GM10847 (cell line): ENCODE measurements around the gene RCAN2.

ENCODE experiments used
- POLR2A ChIP-seq: IDR thresholded peaks from 2 replicates; pipeline ENCODE4 v1.6.1; 2011; ENCODE audit not compliant: insufficient read length; ENCODE audit errors: extremely low read depth

RCAN2 gene

DNA sequence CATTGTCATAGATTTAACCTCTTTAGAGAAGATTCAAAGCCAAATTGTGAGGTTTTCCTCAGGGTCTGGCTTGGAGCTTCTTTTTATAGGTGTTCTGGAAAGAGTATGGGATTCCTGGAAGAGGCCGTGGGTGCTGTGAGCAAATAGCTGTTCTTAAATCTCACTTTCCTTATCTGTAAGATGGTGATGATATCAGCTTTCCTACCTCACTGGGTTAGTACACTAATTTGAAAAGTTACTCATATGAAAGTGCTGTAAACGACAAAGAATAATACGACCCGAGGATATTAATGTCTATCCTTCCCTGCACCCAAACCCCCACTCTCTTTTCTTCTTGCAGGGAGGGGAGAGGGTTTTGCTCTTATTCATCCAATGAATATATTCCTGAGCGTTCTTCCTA lies 203.6 kb downstream of the RCAN2 start:
- no peak for TF ChIP-seq POLR2A

DNA sequence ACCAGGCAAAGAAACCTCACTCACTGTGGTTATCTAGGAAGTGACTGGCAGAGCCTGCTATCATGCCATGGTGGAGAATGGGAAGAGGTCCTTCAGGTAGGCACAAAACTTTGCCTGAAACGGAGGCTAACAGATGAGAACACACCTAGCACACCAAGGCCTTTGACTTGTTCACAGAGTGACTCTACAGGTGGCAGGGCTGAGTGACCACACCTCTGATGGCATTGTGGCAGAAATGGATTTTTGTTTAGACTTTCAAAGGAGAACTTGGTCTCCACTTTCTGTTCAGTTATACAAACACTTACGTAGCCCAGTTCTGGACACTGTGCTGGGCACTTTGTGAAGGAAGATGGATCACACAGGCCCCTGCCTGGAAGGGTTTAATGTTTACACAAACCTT lies 204.2 kb downstream of the RCAN2 start:
- no peak for TF ChIP-seq POLR2A

DNA sequence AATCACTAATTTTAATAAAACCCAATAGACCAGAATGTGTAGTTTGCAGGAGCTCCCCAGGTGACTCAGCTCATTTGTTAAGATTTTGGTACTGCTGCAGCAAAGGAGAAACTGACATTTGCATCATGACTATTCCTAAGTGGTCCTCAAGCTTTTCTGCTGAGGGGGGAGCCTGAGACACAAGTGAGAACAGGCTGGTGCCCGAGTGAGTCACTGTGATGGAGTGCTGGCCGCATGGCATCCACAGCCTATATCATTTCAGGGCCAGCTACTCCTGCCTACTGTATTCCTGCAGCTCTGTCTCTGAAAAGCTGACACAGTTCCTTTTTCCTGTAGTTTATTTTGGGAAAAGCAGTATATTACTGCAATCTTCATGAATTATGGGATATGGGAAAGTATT lies 206.8 kb downstream of the RCAN2 start:
- TF ChIP-seq POLR2A, result no peak

DNA sequence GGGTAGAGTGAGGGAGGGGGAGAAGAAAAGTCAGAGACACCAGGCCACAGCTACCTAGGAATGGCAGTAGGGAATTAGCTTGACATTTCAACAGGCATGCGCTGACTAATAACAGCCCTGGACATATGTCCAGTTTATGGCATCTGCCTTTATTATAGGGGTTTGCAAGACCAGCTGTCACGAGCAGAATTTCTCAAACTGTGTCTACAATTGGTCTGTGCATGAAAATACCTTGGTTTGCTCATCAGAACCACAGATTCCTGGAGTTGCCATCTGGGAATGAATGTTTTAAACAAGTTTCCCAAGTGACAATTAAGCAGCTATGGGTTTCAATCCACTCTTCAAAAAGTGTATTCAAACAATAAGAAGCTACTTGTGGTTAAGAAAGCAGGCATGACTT lies 210.1 kb downstream of the RCAN2 start:
- TF ChIP-seq POLR2A, result no peak

DNA sequence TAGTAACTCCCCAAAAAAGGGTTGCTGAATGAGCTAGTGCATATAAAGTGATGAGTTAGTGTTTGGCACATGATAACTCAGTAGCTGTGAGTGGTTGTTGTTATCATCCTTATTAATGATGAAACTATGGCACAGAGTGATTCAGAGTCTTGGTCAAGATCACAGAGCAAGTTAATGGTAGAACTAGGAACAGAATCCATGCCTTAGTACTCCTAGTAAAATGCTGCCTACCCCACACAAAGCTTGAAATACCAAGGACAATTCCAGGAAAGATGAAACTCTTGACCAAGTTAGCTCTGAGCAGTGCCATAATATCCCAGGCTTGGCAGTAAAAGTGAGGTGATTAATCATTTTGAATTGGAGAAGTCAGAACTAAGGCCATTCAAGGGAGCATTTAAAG lies 211.4 kb downstream of the RCAN2 start:
- no peak for TF ChIP-seq POLR2A

DNA sequence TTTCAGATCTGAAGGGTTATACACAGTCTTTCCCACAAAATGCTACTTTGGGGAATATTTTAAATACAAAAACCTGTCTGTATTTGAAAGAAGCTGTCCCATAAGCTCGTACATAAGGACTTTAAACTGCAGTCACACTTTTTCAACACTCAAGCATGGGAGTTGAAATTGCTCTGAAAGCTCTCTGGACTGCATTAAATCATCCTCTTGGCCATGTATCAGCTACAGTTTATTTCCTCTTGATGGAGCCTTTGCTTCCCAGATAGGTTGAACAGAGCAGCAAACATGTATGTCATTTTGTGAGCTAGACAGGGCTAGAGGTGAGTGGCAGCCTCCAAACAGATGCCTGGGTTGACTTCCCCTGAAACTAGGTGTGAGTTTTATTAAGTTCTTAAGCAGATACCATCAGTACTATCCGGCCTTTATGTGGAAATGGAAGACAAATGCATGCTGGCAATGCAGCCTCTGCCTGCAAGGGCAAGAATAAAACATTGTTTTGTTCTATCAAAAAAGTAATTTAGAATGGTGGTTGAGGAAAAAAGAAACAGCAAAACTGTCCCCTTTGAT lies 214.6 kb downstream of the RCAN2 start:
- no peak for TF ChIP-seq POLR2A

DNA sequence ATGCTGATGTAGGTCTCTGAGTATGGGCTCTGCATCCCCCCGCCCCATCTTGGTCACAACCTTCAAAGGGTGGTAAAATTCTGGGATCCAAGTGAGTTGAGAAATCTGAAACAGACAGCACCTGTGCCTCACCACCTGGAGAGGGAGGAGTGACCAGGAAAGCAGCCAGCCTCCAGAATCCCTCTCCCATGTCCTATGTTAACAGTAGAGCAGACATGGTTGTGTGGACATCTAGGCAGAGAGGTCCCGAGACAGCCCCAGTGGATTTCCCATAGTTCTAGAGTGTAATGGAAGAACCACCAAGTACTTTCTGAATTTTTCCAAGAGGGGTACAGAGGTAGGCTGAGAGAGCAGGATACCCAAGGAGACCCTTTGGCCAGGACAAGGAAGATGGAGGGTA lies 216.7 kb downstream of the RCAN2 start:
- TF ChIP-seq POLR2A, result no peak

DNA sequence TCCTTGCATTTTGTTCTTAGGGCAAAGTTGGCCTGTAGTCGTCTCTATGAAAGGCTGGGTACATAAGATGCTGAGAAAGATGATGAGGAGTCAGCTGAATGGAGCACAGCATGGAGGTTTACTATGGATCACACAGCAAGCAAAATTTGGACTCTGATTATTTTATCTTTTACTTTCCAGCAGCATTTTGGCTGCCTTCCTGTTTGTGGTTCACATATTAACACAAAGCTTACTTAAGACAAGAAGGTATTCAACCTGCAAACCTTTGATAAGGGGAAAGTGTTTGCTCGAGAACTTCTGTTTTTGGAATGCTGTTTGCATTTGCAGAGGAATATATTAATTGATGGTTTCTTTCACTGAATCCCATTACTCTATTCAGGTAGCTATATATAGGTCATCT lies 217.3 kb downstream of the RCAN2 start:
- TF ChIP-seq POLR2A, result no peak

DNA sequence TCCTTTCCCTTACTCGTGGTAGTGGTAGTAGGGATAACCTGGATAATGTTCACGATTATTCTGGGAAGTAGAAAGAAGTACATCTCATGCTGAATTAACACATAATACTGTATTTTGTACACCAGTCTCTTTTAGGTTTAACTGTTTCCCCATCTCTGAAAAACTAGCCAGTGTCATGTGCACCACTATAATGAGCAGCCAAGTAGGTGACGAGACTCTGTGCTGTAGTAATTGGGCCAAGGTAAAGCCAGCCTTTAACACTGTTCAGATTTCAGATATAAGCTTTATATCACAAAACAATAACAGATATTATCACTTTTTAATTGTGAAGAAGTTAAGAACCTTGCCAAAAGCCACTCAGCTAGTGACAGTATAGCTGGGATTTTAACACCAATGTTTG lies 219.5 kb downstream of the RCAN2 start:
- TF ChIP-seq POLR2A, result no peak

DNA sequence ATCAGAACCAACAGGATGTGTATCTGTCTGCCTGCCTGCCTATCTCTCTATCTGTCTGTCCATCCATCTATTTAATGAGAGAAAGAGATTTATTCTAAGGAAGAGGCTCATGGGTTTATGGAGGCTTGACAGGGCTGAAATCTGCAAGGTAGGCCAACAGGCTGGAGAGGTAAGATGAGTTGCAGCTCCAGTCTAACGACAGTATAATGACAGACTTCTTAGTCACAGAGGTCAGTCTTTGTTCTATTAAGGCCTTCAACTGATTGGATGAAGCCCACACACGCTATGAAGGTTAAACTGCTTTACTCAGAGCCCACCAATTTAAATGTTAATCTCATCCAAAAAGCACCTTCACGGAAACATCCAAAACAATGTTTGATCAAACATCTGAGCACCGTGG lies 220.1 kb downstream of the RCAN2 start:
- TF ChIP-seq POLR2A, result no peak

DNA sequence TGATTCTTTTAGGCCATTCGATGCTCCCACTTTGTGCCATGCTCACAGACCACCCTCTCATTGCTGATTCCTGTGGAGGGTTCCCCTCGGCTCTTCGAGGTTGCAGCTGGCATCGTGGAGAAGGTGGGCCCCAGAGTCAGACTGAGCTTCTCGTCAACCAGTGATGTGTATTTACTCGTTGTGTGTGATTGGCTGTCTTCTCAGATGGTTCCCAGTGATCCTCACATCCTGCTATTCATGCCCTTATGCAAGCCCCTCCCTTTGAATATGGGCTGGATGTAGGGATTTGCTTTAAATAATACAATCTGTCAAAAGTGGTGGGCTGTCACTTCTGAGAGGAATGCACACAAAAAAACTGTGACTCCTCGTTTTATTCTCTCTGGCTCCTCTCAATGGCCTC lies 220.9 kb downstream of the RCAN2 start:
- no peak for TF ChIP-seq POLR2A

DNA sequence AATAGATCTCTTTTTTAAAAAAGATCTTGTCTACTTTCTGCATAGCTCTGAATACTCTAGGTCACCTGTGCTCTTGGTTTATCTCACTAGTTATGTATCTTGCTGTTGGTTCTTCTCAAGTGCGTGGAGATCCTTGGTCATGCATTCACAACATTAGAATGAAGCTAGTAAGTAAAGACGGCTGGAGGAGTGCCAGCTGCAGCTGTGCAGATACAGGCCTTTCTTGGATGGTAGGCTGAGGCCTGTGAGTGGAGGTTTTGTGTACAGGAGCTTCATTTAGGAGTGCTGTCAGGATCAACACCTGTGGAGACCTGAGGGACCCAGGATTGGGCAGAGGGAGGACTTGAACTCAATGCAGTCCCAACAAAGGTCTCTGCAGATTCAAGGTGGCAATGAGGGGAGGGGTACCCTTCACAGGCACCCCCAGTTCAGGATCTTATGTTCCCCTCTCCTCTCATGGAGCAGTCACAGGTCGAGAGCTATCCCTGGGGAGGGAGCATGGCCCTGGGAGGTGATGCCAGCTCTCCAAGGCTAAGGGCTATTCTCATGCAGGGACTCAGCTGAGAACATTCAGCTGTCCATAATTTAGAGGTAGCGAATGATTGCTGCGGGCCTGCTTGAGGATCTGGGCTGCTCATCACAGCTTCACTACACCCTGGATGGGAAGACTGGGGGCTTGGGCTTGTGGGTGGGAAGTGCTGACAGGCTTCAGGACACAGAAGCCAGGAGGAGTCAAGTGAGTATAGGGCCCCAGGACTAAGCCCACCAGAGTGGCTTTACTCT lies 221.6 kb downstream of the RCAN2 start:
- TF ChIP-seq POLR2A, result no peak

DNA sequence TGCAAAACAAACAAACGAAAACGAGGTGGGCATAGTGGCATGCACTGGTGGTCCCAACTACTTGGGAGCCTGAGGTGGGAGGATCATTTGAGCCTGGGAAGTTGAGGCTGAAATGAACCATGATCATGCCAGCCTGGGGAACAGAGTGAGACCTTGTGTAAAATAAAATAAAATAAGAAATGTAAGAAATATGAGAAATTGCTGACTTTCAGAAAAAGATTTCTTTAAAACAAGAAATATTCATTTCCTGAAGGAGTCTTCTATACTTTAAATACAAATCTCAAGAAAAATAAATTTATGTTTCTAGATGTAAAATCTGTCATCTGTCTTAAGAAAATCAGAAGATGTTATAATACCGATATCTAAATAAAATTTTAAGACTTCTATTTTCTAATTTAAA lies 223.7 kb downstream of the RCAN2 start:
- no peak for TF ChIP-seq POLR2A

DNA sequence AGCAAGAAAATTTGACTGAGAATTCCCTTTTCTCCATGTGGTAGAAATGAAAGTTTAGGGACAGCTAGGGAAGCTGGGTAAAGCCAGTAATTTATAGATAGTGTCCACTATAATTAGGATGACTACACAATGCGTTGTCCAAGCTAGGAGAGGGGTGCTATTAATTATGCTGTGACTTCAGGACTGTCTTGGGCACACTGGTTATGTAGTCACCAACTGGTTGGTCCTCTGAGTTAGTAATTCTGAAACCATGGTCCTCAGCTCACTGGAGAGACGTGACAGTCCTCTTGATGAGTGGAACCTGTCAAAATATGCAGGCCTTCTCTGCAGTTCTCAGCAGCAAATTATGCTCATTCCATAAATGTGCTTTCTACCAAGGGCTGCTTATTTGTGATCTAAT lies 225.9 kb downstream of the RCAN2 start:
- TF ChIP-seq POLR2A, result no peak

DNA sequence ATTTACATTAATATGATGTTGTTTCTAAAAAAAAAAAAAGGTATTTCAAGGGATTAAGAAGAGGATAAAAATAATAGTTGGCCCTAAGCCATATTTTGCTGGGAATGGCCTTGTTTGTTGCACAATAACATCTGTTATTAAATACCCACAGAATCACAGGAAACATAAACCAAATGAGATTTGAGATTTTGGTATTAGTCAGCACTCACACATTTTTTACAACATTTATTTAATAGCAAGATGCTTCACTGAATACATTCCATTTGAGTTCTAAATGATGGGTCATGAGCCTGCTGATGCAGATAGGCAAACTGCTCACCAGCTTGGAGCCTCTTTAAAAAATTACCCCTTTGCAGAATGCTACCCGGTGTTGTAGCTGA lies 227.6 kb downstream of the RCAN2 start:
- no peak for TF ChIP-seq POLR2A

DNA sequence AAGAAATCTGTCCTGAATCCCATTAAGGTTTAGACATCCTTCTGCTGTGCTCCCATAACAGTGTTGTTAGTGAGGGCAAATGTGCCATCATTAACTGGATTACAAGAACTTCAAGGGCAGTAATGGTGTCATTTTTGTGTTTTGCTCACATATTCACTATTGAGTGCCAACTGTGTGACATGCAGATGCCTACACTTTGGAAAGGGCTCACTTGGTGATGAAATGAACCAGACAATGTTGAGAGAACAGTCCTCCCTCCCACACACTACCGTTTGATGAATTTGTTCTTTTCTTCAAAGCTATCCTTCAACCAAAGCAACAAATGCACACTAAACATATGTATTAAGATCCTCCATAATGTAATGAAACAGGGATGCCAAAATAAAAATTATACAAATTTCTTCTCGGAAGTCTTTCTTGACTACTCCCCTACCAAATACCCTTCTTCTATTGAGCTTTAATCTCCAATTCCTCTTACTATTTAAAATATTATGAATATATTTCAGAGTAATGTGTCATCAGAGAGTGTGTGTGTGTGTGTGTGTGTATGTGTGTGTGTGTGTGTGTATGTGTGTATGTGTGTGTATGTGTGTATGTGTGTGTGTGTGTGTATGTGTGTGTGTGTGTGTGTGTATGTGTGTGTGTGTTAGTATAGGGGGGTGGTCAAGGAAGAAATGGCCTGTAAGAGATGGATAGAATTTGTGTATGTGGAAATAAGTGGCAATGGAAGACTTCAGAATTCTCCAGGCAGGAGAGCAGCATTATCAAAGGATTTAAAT lies 228.1 kb downstream of the RCAN2 start:
- no peak for TF ChIP-seq POLR2A
